ENCODE measurements around the gene MT1G.
"Not testable (repeated sequence)": the region's sequence is repeated elsewhere in the genome, so short reads cannot be mapped to it uniquely, and the experiment has no call there.

Gene MT1G

DNA sequence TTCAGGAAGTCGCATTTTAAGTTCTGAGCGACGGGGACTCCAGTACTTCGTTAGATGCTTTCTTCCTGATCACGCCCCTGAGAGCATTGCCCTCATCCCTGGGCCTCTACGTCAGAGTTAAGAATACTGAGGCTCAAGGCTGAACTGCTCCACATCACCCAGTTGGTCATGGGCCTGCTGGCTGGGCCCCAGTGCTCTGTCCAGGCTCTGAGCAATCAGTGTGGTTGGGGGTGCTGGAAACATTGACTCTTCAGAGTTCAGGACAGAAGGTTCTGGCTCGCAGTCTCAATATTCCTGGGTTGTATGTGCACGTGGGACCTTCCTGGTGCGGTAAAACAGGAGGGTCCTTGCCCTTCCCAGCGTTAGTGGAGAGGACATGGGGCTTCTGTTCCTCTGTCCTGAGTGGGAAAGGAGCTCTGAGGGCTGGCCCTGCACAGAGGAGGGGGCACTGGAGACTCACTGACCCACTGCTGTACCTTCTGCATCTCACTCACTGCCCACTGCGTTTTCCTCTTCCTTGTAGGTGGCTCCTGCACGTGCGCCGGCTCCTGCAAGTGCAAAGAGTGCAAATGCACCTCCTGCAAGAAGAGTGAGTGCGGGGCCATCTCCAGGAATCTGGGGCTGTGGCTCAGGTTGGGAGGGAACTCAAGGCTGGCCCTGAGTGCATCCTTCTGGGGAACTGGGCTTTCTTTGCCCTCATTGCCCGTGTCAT lies 41.8 kb downstream of the MT1G start:
- in situ Hi-C loops (cut with HindIII; ENCODE audit: low sequenced_read_pairs): no loop called here
- TF ChIP-seq, protein P1, sequence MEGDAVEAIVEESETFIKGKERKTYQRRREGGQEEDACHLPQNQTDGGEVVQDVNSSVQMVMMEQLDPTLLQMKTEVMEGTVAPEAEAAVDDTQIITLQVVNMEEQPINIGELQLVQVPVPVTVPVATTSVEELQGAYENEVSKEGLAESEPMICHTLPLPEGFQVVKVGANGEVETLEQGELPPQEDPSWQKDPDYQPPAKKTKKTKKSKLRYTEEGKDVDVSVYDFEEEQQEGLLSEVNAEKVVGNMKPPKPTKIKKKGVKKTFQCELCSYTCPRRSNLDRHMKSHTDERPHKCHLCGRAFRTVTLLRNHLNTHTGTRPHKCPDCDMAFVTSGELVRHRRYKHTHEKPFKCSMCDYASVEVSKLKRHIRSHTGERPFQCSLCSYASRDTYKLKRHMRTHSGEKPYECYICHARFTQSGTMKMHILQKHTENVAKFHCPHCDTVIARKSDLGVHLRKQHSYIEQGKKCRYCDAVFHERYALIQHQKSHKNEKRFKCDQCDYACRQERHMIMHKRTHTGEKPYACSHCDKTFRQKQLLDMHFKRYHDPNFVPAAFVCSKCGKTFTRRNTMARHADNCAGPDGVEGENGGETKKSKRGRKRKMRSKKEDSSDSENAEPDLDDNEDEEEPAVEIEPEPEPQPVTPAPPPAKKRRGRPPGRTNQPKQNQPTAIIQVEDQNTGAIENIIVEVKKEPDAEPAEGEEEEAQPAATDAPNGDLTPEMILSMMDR (IDR thresholded peaks at IDR 0.05; ENCODE audit: low read depth, low read length, missing control alignments): no peak
- DNase-seq (ENCODE audit: low read depth): peak; percentile 57
- H3K4me3 ChIP-seq (ENCODE audit: low read depth, low read length): peak overlapping the region; percentile 48

DNA sequence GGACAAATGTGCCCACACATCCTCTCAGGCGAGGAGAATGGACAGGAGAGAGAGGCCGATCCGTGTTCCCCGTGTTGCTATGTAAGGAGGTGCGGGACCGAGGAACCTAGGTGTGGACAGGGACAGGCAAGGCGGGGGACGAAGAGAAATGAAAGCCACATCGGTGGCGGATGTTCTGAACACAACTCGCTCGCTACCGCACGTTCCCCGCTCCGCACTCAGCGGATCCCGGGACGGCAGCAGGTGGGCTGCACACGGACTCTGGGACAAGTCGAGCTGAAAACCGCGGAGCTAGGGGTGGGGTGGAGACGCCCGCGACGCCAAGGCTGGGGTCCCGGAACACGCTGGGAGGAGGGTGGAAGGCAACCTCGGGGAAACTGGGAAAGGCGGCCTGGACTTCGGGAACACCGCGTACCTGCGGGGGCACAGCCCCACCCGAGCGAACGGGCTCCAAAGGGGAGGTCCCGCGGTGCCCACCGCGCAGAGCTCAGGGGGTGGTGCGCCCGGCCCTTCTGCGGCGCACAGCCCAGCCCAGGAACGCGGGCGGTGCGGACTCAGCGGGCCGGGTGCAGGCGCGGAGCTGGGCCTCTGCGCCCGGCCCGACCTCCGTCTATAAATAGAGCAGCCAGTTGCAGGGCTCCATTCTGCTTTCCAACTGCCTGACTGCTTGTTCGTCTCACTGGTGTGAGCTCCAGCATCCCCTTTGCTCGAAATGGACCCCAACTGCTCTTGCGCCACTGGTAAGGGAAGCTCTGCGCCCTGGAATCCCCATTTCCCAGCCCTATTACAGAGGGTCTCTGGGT lies 42.5 kb downstream of the MT1G start, which contains the start of gene MT1E:
MT1E (plus strand) TSS at position 642 of the 803 bp plus-strand sequence; CDS start at position 713, 71 bp downstream.
- in situ Hi-C loops (cut with HindIII; ENCODE audit: low sequenced_read_pairs): no loop called here
- H3K4me3 ChIP-seq (ENCODE audit: low read depth, low read length): peak within 1 kb of the TSS; percentile 48
- DNase-seq (ENCODE audit: low read depth): no peak
- TF ChIP-seq, protein P1 (IDR thresholded peaks at IDR 0.05; ENCODE audit: low read depth, low read length, missing control alignments): no peak

DNA sequence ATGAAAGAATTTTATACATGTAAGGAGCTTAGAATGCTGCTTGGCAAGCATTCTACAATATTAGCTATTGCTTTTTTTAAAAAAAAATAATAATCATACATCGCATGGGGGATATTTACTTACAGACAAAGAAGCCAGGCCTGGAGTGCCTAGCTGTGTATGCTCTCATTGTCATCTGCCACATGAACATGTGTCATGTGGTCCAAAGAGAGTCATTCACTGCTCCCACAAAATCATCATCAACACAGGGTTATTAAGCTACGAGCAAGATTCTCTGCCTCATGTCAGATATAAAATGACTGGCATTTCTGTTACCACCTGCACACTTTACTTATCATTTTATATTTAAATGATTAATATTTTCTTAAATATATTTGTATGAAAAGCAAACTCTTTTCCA lies 44.2 kb downstream of the MT1G start:
- no peak for DNase-seq (ENCODE audit: low read depth)
- TF ChIP-seq, protein P1 (IDR thresholded peaks at IDR 0.05; ENCODE audit: low read depth, low read length, missing control alignments): no peak
- in situ Hi-C loops (cut with HindIII; ENCODE audit: low sequenced_read_pairs): no loop called here
- no peak overlapping the region for H3K4me3 ChIP-seq (ENCODE audit: low read depth, low read length)

DNA sequence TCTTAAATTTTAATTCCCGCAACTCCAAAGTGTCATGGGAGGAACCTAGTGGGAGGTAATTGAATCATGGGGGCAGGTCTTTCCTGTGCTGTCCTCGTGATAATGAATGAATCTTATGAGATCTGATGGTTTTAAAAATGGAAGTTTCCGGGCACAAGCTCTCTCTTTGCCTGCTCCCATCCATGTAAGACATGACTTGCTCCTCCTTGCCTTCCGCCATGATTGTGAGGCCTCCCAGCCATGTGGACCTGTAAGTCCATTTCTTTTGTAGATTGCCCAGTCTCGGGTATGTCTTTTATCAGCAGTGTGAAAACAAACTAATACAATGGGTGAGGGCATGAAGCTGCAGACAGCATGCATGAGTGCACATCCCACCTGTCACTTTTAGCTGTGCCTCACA lies 44.7 kb downstream of the MT1G start:
- H3K4me3 ChIP-seq (ENCODE audit: low read depth, low read length); DNase-seq (ENCODE audit: low read depth); in situ Hi-C loops (cut with HindIII; ENCODE audit: low sequenced_read_pairs): not testable (repeated sequence)

DNA sequence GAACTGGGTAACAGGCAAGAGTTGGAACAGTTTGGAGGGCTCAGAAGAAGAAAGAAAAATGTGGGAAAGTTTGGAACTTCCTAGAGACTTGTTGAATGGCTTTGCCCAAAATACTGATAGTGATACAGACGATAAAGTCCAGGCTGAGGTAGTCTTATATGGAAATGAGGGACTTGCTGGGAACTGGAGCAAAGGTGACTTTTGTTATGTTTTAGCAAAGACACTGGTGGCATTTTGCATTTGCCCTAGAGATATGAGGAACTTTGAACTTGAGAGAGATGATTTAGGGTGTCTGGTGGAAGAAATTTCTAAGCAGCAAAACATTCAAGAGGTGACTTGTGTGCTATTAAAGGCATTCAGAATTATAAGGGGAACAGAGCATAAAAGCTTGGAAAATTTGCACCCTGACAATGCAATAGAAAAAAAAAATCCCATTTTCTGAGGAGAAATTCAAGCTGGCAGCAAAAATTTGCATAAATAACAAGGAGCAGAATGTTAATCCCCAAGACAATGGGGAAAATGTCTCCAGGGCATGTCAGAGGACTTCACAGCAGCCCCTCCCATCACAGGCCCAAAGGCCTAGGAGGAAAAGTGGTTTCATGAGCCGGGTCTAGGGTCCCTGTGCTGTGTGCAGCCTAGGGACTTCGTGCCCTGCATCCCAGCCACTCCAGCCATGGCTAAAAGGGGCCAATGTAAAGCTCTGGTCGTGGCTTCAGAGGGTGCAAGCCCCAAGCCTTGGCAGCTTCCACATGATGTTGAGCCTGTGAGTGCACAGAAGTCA lies 46.0 kb downstream of the MT1G start:
- in situ Hi-C loops (cut with HindIII; ENCODE audit: low sequenced_read_pairs); DNase-seq (ENCODE audit: low read depth); H3K4me3 ChIP-seq (ENCODE audit: low read depth, low read length): not testable (repeated sequence)

DNA sequence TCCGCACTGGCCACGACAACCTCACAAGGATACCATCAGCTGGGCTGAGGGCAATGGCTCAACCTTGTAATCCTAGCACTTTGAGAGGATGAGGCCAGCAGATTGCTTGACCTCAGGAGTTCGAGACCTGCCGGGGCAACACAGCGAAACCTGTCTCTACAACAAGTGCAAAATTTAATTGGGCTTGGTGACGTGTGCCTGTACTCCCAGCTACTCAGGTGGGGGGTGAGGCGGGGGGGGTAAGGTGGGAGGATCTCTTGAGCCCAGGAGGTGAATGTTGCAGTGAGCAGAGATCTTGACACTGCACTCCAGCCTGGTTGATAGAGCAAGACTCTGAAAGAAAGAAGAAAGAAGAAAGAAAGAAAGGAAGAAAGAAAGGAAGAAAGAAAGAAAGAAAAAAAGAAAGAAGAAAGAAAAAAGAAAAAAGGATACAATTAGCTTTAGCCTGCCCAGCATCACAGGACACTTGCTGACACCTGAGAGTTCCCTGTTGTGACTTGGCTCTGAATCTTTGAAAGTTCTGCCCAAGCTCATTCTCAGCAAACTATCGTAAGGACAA lies 47.4 kb downstream of the MT1G start:
- in situ Hi-C loops (cut with HindIII; ENCODE audit: low sequenced_read_pairs): no loop called here

DNA sequence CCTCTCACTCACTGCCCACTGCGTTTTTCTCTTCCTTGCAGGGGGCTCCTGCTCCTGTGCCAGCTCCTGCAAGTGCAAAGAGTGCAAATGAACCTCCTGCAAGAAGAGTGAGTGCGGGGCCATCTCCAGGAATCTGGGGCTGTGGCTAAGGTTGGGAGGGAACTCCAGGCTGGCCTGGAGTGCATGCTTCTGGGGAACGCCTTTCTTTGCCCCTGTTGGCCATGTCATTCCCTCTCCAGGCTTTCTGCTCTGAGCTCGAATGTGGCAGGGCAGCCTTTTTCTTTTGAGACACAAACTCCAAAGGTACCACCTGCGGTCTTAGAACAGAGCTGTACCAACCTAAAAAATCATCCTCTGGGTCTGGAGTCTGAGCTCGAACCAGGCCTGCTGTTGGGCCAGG lies 49.7 kb downstream of the MT1G start:
- no peak overlapping the region for H3K4me3 ChIP-seq (ENCODE audit: low read depth, low read length)
- no peak for DNase-seq (ENCODE audit: low read depth)
- TF ChIP-seq, protein P1 (IDR thresholded peaks at IDR 0.05; ENCODE audit: low read depth, low read length, missing control alignments): no peak
- in situ Hi-C loops (cut with HindIII; ENCODE audit: low sequenced_read_pairs): no loop called here

More for the DNA sequence above, 47.4 kb downstream of the MT1G start:
- TF ChIP-seq, protein P1 (IDR thresholded peaks at IDR 0.05; ENCODE audit: low read depth, low read length, missing control alignments): no peak
- no peak overlapping the region for H3K4me3 ChIP-seq (ENCODE audit: low read depth, low read length)
- DNase-seq (ENCODE audit: low read depth): no peak
